ENCODE results near the gene MED25.

Gene MED25

DNA sequence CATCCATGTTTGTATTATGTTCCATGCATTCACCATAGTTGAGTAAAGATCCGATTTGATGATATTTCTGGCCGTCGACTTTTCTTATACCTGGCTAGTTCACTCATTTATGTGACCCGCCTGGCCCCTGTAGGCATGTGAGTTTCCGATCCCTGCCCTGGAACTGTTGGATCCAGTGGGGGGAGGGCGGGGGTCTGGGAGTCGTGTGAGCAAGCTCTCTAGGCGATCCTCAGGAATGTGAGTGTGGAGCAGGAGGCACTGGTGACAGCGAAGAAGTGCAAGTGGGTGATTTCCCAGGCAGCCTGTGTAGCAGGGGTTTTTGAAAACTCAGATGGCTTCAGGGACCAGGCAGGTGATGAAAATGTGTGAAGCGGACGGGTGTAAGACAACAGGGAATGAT is 22.2 kb downstream of the MED25 start:
- no peak for TF ChIP-seq CTCF (IDR thresholded peaks at IDR 0.05; ENCODE audit: low read depth, low read length, missing control alignments)
- no peak overlapping the region for H3K27ac ChIP-seq
- in situ Hi-C loops (cut with HindIII; ENCODE audit: low pct_ligation_motif_present, low sequenced_read_pairs): no loop called here
- peaks cover 32% of the 10 kb centered on the region for H3K36me3 ChIP-seq (replicated peaks)
- no peaks in the 10 kb centered on the region for H3K27me3 ChIP-seq (replicated peaks)
- H3K4me3 ChIP-seq (ENCODE audit: low read depth, low read length): no peak overlapping the region
- no peak for DNase-seq

GRCh38 chr19:49840736-49841249 is 22.7 kb downstream of the MED25 start:
- DNase-seq: no peak
- in situ Hi-C loops (cut with HindIII; ENCODE audit: low pct_ligation_motif_present, low sequenced_read_pairs): no loop called here
- H3K4me3 ChIP-seq (ENCODE audit: low read depth, low read length): no peak overlapping the region
- no peak overlapping the region for H3K27ac ChIP-seq
- H3K36me3 ChIP-seq (replicated peaks): peaks cover 28% of the 10 kb centered on the region
- H3K27me3 ChIP-seq (replicated peaks): no peaks in the 10 kb centered on the region
- no peak for TF ChIP-seq CTCF (IDR thresholded peaks at IDR 0.05; ENCODE audit: low read depth, low read length, missing control alignments)

DNA sequence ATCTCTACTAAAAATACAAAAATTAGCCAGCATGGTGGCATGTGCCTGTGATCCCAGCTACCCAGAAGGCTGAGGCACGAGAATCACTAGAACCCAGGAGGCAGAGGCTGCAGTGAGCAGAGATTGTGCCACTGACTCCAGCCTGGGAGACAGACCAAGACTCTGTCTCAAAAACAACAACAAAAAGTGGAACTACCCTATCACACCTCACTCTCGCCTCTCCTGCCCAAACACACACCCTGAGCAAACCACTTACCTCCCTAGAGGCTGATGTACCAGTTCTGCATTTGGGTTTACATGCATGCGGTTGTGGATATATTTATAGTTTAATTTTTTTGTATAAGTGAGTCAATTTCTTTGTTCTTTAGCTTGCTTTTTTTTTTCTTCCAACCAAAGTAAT is 25.2 kb downstream of the MED25 start:
- no peak for TF ChIP-seq CTCF (IDR thresholded peaks at IDR 0.05; ENCODE audit: low read depth, low read length, missing control alignments)
- no peak overlapping the region for H3K4me3 ChIP-seq (ENCODE audit: low read depth, low read length)
- H3K36me3 ChIP-seq (replicated peaks): peaks cover 13% of the 10 kb centered on the region
- no peak for DNase-seq
- H3K27me3 ChIP-seq (replicated peaks): no peaks in the 10 kb centered on the region
- H3K27ac ChIP-seq: no peak overlapping the region
- in situ Hi-C loops (cut with HindIII; ENCODE audit: low pct_ligation_motif_present, low sequenced_read_pairs): no loop called here

- Histone ChIP-seq H3K4me3 (ENCODE audit: low read depth, low read length) (no peak overlapping the region), H3K36me3 (replicated peaks) (peaks cover 3% of the 10 kb centered on the region), H3K27me3 (replicated peaks) (no peaks in the 10 kb centered on the region), H3K27ac (no peak overlapping the region)
- no peak for TF ChIP-seq CTCF (IDR thresholded peaks at IDR 0.05; ENCODE audit: low read depth, low read length, missing control alignments)
- in situ Hi-C loops (cut with HindIII; ENCODE audit: low pct_ligation_motif_present, low sequenced_read_pairs): no loop called here
- no peak for DNase-seq
Measured at GRCh38 chr19:49844138-49845095, 26.3 kb downstream of the MED25 start.

- in situ Hi-C loops (cut with HindIII; ENCODE audit: low pct_ligation_motif_present, low sequenced_read_pairs): no loop called here
Measured at GRCh38 chr19:49845414-49845813, 27.3 kb downstream of the MED25 start.

More at GRCh38 chr19:49845414-49845813, 27.3 kb downstream of the MED25 start:
- H3K4me3 ChIP-seq (ENCODE audit: low read depth, low read length): no peak overlapping the region
- H3K27ac ChIP-seq: no peak overlapping the region
- H3K36me3 ChIP-seq (replicated peaks): peaks cover 2% of the 10 kb centered on the region
- peak; percentile 23 for TF ChIP-seq CTCF (IDR thresholded peaks at IDR 0.05; ENCODE audit: low read depth, low read length, missing control alignments)
- H3K27me3 ChIP-seq (replicated peaks): no peaks in the 10 kb centered on the region
- no peak for DNase-seq

All from brain microvascular endothelial cell (primary cell).